GM12864 (cell line): ENCODE results near the gene PAX7.
A peak's percentile ranks its signal among the peaks of the same experiment; 100 is the strongest.
"Not testable (repeated sequence)": the region's sequence is repeated elsewhere in the genome, so short reads cannot be mapped to it uniquely, and the experiment has no call there.

ENCODE experiments used
- DNase-seq: peaks from one replicate; pipeline ENCODE4 v3.0.0-alpha.2; 2011; ENCODE audit warnings: low read depth
- H3K4me3 ChIP-seq: 2 replicates; pipeline ENCODE4 v1.5.1; 2011; ENCODE audit warnings: mild to moderate bottlenecking, low read depth, low read length, control low read depth
- TF ChIP-seq, protein P1 (sequence below): IDR thresholded peaks from 2 replicates; pipeline ENCODE4 v1.5.1; 2011; ENCODE audit warnings: low read depth, mild to moderate bottlenecking, moderate library complexity, low read length, control low read depth, inconsistent platforms; ENCODE audit errors: missing control alignments

PAX7 gene

DNA sequence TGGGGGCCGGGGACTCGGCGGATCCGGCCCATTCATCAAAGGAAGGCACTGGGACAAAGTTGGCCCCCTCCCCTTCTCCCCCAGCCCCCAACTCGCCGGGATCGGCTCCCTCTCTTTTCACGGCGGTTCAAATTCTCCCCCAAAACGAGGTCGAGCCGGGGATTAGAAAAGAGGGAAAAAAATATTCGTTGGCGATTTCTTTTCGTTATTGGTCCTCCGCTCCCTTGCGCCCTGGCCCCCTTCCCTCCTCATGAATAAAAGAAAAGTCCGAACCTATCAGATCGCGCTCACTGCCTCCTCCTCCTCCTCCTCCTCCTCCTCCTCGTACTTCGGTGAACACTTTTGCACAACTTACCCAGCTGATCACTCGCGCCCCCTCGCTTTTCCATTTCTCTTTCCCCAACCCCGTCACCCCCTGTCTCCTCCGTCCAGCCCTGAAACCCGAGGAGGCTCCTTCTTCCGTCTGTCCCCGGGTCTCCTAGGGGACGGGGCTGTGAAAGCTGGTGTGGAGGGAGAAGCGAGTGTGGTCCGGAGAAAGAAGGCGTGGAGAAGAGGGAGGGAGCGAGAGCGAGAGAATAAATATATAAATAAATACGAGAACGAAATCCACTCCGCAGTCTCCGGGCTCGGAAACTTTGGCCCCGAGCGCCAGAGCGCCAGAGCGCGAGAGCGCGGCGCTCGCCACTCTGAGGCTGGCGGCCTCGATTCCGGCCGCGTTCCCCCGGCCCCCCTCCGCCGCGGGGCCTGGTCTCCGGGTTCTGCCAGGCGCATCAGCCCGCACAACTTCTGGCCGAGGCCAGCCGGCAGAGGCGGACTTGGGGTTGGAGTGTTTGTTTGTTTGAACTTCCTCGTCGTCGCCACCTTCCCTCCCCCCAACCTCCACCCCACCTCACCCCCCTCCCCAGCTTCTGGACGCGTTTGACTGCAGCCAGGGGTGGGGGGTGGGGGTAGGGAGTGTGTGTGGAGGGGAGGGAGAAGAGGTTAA is at the start of gene PAX7:
PAX7 (plus strand) TSS at position 336 of the 985 bp plus-strand sequence. CDS start 758 bp downstream, outside the sequence.
- DNase-seq = no peak
- no peak within 1 kb of the TSS for H3K4me3 ChIP-seq
- TF ChIP-seq, protein P1, sequence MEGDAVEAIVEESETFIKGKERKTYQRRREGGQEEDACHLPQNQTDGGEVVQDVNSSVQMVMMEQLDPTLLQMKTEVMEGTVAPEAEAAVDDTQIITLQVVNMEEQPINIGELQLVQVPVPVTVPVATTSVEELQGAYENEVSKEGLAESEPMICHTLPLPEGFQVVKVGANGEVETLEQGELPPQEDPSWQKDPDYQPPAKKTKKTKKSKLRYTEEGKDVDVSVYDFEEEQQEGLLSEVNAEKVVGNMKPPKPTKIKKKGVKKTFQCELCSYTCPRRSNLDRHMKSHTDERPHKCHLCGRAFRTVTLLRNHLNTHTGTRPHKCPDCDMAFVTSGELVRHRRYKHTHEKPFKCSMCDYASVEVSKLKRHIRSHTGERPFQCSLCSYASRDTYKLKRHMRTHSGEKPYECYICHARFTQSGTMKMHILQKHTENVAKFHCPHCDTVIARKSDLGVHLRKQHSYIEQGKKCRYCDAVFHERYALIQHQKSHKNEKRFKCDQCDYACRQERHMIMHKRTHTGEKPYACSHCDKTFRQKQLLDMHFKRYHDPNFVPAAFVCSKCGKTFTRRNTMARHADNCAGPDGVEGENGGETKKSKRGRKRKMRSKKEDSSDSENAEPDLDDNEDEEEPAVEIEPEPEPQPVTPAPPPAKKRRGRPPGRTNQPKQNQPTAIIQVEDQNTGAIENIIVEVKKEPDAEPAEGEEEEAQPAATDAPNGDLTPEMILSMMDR = no peak

DNA sequence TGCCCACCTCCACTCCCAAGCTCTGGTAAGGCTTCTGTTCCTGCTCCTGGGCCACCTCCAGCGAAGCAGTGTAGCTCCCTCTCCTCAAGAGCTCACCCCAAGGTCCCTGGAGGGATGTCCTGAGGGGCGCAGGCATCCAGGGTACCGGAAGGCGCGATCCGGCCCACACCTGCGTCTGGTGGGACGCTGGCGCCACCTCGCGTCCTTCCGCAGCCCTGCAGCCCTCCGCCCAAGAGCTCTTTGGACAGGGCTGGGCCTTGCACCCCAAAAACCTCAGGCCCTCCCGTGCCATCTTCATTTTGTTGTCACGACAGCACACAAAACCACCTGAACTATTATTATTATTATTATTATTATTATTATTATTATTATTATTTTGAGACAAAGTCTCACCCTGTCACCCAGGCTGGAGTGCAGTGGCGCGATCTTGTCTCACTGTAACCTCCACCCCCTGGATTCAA is 49.2 kb upstream of the PAX7 start:
- DNase-seq = no peak
- TF ChIP-seq, protein P1 = peak; percentile 91

DNA sequence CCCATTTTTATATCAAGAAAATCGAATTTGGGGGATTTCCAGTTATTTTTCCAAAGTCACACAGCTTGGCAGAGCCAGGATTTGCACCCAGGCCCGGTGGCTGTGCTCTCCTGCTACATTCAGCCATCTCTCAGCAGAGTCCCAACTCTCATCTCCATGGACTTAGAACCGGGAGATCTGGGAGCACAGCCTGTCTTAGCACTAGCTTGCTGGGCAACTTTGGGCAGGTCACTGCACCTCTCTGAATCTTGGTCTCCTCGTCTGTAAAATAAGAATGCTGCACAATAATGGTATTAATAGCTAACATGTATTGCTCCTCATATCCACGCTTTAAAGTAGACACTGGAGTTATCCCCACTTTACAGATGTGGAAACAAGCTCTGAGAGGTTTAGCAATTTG is 47.8 kb upstream of the PAX7 start:
- no peak overlapping the region for H3K4me3 ChIP-seq
- TF ChIP-seq, protein P1 = no peak
- no peak for DNase-seq

More for the DNA sequence above, 49.2 kb upstream of the PAX7 start:
- no peak overlapping the region for H3K4me3 ChIP-seq

DNA sequence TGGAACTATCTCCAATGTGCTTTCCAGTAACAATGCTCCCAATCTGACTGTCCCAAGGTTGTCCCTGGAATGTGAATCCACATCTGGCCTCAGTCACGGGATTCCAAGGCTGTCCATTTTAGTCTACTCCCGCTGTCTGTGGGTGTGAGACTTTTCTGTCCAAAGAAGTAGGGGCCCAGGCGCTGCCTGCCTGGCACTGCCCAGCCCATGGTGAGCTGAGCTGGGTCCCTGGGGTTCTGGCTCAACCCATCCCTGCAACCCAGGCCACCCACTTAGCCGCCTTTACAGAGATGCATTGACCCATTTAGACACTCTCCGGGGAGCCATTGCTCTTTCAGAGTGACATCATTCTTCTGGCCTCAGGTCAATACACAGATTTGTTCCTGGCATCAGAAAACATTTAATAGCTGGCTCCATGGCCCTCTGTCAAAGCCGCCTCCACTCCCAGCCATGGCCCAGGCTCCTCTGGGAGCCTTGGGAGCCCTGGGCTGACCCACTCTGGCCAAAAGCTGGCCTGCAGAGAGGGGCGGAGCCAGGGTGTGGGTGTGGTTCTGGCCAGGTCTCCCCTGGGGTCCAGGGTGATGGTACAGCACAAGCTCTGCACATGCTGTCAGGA is 47.2 kb upstream of the PAX7 start:
- DNase-seq = no peak
- no peak overlapping the region for H3K4me3 ChIP-seq
- TF ChIP-seq, protein P1 = no peak

DNA sequence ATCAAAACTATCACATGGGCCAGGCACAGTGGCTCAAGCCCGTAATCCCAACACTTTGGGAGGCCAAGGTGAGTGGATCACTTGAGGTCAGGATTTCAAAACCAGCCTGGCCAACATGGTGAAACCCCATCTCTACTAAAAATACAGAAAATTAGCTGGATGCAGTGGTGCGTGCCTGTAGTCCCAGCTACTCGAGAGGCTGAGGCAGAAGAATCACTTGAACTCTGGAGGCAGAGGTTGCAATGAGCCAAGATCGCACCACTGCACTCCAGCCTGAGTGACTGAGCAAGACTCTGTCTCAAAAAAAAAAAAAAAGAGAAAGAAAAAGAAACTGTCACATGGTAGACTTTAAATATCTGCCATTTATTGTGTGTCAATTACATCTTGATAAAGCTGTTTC is 44.6 kb upstream of the PAX7 start:
- not testable (repeated sequence) for H3K4me3 ChIP-seq, DNase-seq

DNA sequence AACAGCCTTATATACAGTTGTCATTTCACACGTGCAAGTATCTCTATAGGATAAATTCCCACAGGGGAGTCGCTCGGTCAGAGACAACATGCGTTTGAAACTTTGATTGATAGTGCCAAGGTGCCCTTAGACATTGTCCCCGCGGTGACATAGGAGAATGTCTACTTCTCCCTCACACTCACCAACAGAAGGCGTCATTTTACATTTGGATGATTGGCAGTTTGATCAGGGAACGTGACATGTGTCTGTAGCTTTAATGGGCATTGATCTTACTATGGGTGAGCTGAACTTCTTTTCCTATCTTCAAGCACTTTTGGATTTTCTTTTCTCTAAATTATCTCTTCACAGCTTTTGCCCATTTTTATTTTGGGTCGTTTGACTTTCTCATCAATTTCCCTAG is 42.6 kb upstream of the PAX7 start:
- TF ChIP-seq, protein P1 = no peak
- no peak overlapping the region for H3K4me3 ChIP-seq
- no peak for DNase-seq

DNA sequence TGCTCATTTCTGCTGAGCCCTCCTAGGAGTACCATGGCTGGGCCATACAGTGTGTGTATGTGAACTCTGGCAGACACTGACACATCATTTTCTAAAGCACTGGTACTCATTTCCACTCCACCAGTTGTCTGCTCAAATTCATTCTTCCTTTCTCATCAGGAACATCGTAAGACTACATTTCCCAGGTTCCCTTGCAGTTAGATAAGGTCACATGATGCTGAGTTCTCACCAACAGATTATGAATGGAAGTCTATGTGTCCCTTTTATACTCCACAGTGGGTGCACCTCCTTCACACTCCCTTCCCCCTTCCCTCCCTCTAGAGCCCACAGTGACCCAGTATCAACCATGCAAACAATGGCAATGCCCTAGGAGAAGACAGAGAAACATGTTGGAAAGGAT is 38.3 kb upstream of the PAX7 start:
- TF ChIP-seq, protein P1 = no peak
- no peak for DNase-seq
- H3K4me3 ChIP-seq = no peak overlapping the region
